ENCODE results near the gene KCNN2.

GRCh38 chr5:114358329-114358728, 3.5 kb upstream of the KCNN2 start:
- TF ChIP-seq CTCF (tag by site-specific recombination; IDR thresholded peaks at IDR 0.05) (no peak), SETDB1 (IDR thresholded peaks at IDR 0.05; ENCODE audit: insufficient read length, low read length) (no peak), ZNF530 (tag by site-specific recombination; IDR thresholded peaks at IDR 0.05; ENCODE audit: low read depth) (no peak), ZSCAN18 (tag by site-specific recombination; IDR thresholded peaks at IDR 0.05) (no peak), ZNF544 (tag by site-specific recombination; IDR thresholded peaks at IDR 0.05) (no peak), ZBTB17 (tag by site-specific recombination; IDR thresholded peaks at IDR 0.05) (no peak), EGR2 (tag by site-specific recombination; IDR thresholded peaks at IDR 0.05; ENCODE audit: low read depth) (no peak), REST (tag by site-specific recombination; IDR thresholded peaks at IDR 0.05) (no peak)
